Measurements from ENCODE around the gene PIP5K1C. TPM values are rescaled to one million over a fixed set of nuclear protein-coding genes. Genes with fewer than 3 reads are reported as not detected.

PIP5K1C gene
- total RNA-seq, 1 experiment from 2014 or later: 34.0 TPM

DNA sequence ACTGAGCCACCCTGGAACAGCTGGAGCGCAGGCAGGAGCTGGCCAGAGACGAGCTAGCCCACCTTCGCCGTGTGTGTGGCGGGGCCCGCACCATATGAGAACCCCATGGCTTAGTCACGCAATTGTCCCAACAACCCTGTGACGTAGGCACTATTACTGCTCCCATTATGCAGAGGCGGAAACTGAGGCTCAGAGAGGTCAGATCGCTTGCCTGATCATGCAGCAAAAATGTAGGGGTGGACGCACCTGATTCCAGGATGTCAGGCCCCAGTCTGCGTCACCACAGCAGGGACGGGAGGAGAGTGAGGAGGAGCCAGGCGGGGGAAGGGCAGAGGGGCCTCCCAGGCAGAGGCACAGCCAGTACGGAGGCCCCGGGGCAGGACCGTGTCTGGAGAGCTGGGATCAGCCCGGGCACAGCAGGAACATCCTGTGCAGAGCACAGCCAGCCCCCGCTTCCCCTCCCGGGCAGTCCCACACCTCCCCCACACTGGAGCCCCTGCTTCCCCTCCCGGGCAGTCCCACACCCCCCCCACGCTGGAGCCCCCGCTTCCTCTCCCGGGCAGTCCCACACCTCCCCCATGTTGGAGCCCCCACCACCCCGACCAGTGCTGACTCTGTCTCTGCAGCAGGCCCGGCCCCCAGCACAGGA, 16.7 kb downstream of the PIP5K1C start (continued):
- TF ChIP-seq, protein P1, sequence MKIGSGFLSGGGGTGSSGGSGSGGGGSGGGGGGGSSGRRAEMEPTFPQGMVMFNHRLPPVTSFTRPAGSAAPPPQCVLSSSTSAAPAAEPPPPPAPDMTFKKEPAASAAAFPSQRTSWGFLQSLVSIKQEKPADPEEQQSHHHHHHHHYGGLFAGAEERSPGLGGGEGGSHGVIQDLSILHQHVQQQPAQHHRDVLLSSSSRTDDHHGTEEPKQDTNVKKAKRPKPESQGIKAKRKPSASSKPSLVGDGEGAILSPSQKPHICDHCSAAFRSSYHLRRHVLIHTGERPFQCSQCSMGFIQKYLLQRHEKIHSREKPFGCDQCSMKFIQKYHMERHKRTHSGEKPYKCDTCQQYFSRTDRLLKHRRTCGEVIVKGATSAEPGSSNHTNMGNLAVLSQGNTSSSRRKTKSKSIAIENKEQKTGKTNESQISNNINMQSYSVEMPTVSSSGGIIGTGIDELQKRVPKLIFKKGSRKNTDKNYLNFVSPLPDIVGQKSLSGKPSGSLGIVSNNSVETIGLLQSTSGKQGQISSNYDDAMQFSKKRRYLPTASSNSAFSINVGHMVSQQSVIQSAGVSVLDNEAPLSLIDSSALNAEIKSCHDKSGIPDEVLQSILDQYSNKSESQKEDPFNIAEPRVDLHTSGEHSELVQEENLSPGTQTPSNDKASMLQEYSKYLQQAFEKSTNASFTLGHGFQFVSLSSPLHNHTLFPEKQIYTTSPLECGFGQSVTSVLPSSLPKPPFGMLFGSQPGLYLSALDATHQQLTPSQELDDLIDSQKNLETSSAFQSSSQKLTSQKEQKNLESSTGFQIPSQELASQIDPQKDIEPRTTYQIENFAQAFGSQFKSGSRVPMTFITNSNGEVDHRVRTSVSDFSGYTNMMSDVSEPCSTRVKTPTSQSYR (CRISPR knock-in tag; IDR thresholded peaks at IDR 0.05): peak; percentile 95
- TF ChIP-seq, protein P2, sequence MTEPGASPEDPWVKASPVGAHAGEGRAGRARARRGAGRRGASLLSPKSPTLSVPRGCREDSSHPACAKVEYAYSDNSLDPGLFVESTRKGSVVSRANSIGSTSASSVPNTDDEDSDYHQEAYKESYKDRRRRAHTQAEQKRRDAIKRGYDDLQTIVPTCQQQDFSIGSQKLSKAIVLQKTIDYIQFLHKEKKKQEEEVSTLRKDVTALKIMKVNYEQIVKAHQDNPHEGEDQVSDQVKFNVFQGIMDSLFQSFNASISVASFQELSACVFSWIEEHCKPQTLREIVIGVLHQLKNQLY (CRISPR knock-in tag; IDR thresholded peaks at IDR 0.05): no peak
- TF ChIP-seq NR3C1 (CRISPR knock-in tag; conservative IDR thresholded peaks at IDR 0.05; ENCODE audit: low read depth): no peak

DNA sequence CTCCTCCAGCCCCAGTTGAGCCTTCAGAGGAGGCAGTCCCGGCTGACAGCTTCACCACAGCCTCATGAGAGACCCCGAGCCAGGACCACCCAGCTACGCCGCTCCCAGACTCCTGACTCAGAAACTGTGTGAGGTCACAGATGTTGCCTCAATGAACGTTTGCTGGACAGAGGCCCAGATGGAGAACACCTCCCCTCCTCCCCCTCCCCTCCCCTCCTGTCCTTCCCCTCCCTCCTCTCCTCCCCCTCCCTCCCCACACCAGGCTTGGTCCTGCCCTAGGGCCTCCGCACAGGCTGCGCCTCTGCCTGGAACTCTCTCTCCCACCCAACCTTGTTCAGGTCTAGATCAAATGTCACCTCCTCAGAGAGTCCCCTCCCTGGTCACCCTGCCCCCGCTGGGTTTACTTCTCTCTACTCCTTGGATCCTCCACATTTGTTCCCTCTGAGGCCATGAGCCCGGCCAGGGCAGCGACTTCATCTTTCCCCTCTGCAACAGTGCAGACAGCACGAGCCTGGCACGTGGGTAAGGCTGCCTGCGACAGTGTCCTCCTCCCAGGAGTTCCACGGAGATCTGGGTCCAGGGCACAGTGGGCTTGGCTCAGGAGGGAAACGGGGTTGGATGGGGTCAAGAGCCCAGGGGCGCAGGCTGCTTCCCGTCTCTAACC, 17.4 kb downstream of the PIP5K1C start:
- DNase-seq (ENCODE audit: low spot score) (no peak), ATAC-seq (no peak; the same call in 1 of the 2 replicates)
- Mint-ChIP-seq H3K4me1 (peaks cover 37% of the 10 kb centered on the region), H3K27me3 (ENCODE audit: low read depth) (no peaks in the 10 kb centered on the region), H3K9me3 (peaks cover 13% of the 10 kb centered on the region), H3K36me3 (peaks cover 20% of the 10 kb centered on the region), H3K27ac (peak overlapping the region; percentile 84), H3K4me3 (no peak overlapping the region)
- no peak for TF ChIP-seq EMX1 (CRISPR knock-in tag; IDR thresholded peaks at IDR 0.05)
- TF ChIP-seq, protein P3, sequence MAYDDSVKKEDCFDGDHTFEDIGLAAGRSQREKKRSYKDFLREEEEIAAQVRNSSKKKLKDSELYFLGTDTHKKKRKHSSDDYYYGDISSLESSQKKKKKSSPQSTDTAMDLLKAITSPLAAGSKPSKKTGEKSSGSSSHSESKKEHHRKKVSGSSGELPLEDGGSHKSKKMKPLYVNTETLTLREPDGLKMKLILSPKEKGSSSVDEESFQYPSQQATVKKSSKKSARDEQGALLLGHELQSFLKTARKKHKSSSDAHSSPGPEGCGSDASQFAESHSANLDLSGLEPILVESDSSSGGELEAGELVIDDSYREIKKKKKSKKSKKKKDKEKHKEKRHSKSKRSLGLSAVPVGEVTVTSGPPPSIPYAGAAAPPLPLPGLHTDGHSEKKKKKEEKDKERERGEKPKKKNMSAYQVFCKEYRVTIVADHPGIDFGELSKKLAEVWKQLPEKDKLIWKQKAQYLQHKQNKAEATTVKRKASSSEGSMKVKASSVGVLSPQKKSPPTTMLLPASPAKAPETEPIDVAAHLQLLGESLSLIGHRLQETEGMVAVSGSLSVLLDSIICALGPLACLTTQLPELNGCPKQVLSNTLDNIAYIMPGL (CRISPR knock-in tag; IDR thresholded peaks at IDR 0.05): no peak
- TF ChIP-seq HMGA2 (CRISPR knock-in tag; IDR thresholded peaks at IDR 0.05): no peak
- no peak for TF ChIP-seq SMAD3 (CRISPR knock-in tag; IDR thresholded peaks at IDR 0.05; ENCODE audit: borderline replicate concordance)
- TF ChIP-seq FOXK1 (CRISPR knock-in tag; IDR thresholded peaks at IDR 0.05): no peak
- no peak for TF ChIP-seq ZNF671 (CRISPR knock-in tag; IDR thresholded peaks at IDR 0.05)
- ChIA-PET CTCF (interaction anchor here (1.0 to 2.4 kb wide), 4 partner anchors 9 to 17 kb away, joined by 4 to 8 read pairs (median 7); no protein-coding TSS in a partner anchor), POLR2A (no interaction called here)

DNA sequence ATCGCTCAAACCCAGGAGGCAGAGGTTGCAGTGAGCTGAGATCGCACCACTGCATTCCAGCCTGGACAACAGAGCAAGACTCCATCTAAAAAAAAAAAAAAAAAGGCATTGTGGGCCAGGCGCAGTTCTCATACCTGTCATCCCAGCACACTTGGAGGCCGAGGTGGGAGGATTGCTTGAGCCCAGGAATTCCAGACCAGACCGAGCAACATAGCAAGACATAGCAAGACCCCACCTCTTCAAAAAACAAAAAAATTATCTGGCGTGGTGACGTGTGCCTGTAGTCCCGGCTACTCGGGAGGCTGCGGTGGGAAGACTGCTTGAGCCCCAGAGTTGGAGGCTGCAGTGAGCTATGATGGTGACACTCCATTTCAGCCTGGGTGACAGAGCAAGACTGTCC, 18.0 kb downstream of the PIP5K1C start:
- H3K4me1 Mint-ChIP-seq: peaks cover 36% of the 10 kb centered on the region
- H3K9me3 Mint-ChIP-seq: peaks cover 13% of the 10 kb centered on the region
- DNase-seq (ENCODE audit: low spot score) (no peak), ATAC-seq (no peak)
- no peaks in the 10 kb centered on the region for H3K27me3 Mint-ChIP-seq (ENCODE audit: low read depth)
- H3K4me3 Mint-ChIP-seq: no peak overlapping the region
- ChIA-PET CTCF (interaction anchor here (1.0 to 2.4 kb wide), 2 partner anchors 10 to 16 kb away, joined by 4 to 8 read pairs; no protein-coding TSS in a partner anchor), POLR2A (no interaction called here)
- H3K27ac Mint-ChIP-seq: no peak overlapping the region
- H3K36me3 Mint-ChIP-seq: peaks cover 20% of the 10 kb centered on the region
- TF ChIP-seq ZNF121 (CRISPR knock-in tag; IDR thresholded peaks at IDR 0.05) (peak; percentile 76; the same call in 1 of the 2 replicates), EMX1 (CRISPR knock-in tag; IDR thresholded peaks at IDR 0.05) (no peak), RORB (CRISPR knock-in tag; IDR thresholded peaks at IDR 0.05) (no peak)

DNA sequence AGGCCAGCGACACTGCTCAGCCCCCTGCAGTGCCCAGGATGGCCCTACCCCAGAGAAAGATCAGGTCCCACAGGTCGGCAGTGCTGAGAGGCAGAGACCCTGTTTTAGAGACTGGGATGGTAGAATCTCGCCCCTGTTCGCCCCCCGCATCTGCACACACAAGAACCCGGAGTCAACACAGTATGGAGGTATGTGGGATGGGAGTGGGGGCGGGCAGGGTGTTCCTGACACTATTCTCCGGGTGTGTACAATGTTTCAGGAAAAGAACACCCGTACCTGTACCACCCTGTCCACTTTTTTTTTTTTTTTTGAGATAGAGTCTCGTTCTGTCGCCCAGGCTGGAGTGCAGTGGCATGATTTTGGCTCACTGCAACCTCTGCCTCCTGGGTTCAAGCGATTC, 19.3 kb downstream of the PIP5K1C start:
- no peak for TF ChIP-seq HMGA2 (CRISPR knock-in tag; IDR thresholded peaks at IDR 0.05)
- H3K4me1 Mint-ChIP-seq: peaks cover 31% of the 10 kb centered on the region
- no peak for DNase-seq (ENCODE audit: low spot score)
- H3K36me3 Mint-ChIP-seq: peaks cover 20% of the 10 kb centered on the region
- ChIA-PET CTCF (no interaction called here), POLR2A (no interaction called here)
- H3K9me3 Mint-ChIP-seq: peaks cover 13% of the 10 kb centered on the region
- H3K27ac Mint-ChIP-seq: no peak overlapping the region
- H3K27me3 Mint-ChIP-seq (ENCODE audit: low read depth): no peaks in the 10 kb centered on the region
- no peak for ATAC-seq
- H3K4me3 Mint-ChIP-seq: no peak overlapping the region
